Fibroblast of skin of left biceps (primary cell): ENCODE data around the gene RBM19.

Experiments used
- DNase-seq, 2 experiments: peaks; one replicate each; pipeline ENCODE4 v3.0.0-alpha.2; 2013; ENCODE audit warnings: low read depth in 2 of 2

RBM19 gene

DNA sequence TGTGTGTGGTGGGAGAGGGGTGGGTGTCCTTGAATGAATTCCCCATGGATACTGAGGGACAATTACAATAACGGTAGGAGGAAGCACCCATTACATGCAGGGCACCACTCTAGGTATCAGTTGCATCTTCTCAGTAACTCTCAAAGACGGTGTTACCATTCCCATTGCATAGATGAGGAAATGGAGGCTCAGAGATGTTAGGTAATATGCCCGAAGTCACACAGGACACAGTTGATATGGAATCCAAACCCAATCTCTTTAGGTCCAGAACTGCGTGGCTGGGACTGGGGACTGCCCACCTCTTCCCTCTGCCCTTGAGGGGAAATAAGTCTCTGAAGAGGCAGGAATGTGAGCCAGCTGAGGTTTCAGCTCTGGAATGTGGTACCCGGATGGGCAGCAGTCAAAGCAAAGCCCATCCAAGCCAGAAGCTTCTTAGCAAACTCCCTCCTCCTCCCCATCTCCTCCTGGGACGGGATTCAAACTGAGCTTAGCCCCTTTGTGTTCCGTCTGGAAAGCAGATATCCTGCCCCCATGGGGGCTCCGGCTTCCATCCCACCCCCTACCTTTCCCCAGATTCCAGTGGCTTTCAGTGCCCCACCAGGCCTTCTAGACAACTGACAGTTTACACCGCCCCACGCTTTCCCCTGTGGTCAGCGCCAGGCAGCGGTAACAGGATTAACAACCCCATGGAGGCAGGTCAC, 187.5 kb downstream of the RBM19 start:
- no peak for DNase-seq

DNA sequence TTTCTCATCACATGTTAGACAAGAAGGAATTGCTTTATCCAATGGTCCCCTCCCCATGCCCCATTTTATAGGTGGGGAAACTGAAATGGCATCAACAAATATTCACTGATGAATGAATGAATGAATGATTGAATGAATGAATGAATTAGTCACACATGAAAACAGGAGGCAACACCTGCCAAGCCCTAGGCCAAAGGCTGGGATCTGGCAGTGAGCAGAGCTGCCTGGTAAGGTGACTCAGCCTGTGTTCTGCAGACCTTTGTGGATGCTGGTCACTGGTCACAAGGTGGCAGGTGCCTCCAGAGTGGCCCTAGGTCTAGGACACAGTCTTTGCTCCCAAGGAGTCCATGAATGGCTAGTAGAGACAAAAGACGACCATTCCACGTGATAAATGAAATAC, 188.4 kb downstream of the RBM19 start:
- DNase-seq, result no peak

DNA sequence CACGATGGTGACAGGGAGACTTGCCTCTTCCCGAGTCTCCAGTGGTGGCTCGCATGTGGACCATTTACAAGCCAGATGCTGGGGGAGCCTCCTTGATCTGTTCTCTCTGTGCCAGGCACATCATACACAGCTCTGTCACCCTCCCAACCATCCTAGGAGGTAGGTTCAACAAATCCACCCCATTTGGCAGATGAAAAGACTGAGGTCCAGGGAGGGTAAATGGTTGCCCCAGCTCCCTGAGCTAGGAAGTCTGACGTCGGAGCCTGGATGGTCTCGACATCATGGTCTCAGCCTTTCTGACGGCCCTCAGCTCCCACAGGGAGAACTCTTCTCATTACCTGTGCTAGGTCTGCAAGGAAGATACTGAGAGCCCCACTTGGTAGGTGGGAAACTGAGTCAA, 189.6 kb downstream of the RBM19 start:
- DNase-seq, result no peak

DNA sequence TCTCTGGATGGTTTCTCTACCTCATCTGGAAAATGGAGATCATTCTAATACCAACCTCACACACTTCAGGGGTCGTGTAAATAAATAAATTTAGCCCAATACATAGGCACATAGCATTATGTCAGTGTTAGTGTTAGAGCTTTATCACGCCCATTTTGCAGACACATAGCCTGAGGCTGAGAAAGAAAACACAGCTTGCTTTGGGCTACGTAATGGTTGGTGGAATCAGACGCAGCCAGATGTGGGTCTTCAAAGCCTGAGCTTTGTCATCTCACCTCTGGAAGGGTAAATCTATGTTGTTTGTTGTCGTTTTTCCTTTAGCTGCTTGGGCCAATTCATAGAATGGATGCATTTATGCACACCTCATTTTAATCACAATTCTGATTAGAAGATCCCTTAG, 191.6 kb downstream of the RBM19 start:
- no peak for DNase-seq

DNA sequence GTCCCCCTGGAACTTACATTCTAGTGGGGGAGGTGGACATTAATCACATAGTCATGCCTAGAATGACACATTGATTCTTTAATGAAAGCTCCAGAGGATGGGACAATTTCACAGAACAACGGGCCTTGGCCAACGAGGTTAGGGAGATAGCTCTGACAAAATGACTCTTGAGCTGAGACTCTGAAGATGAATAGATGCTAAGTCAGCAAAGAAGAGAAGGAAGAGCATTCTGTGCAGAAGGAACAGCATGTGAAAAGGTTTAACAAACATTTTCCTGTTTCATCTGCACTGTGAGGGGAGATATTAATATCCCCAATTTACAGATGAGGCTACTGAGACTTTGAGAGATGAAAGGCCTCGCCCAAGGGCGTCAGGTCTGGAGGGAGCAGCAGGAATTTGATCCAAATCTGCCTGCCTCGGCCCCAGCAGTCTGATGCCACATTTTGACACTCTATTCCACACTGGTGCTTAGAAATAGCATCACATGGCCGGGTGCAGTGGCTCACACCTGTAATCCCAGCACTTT, 193.6 kb downstream of the RBM19 start:
- DNase-seq, result no peak

DNA sequence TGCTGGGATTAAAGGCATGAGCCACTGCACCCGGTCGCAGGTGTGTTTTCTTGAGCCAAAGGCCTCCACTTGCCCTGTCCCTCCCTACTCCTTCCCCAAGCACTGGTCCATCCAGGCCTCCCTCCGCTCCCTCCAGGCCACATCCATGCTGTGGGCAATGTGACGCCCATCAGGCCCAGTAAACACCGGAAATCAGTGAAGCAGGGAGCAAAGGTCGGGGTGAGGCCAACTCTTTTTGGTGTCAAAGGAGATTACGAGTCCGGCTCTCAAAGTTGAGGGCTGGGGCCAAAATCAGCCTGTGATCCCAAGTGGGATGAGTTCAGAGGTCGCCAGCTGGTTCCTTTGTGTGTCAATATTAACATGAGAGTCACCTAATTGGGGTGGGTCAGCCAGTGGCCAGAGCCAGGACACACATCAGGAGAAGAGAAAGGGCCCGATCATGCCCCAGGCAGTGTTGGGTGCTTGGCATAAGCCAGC, 195.7 kb downstream of the RBM19 start:
- DNase-seq, result no peak

DNA sequence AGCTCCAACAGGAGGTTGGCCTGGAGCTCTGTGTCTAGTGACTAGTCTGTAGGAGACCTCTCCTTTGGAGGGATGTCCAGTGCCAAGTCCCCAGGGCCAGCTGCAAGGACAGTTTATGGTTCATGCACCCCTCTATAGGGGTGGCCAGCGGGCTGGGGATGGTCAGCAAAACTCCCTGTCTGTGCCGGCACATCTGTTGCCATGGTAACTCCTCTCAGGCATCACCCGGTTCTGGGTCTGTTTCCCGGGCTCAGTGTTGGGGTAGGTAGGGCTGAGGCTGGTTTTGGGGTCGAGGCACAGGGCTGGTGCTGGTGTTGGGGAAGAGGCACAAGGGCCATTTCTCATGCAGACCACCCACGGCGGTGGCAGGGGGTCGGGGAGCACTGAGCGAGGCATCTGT, 196.8 kb downstream of the RBM19 start:
- no peak for DNase-seq

DNA sequence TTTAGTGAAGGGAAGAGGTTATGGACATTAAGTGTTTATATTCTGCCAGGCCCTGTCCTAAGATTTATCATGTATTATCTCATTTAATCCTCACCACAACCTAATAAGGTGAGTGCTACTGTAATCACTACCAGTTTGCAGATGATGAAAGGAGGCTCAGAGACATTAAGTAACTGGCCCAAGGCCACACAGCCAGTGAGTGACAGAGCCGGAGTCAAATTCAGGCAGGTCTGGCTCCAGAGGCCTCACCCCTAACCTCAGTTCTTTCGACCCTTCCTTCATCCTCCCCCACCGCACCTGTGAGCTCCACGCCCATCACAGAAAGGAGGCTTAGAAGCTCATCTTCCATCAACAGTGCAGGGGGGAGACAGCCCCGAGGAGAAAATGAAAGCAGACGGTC, 197.3 kb downstream of the RBM19 start:
- no peak for DNase-seq

DNA sequence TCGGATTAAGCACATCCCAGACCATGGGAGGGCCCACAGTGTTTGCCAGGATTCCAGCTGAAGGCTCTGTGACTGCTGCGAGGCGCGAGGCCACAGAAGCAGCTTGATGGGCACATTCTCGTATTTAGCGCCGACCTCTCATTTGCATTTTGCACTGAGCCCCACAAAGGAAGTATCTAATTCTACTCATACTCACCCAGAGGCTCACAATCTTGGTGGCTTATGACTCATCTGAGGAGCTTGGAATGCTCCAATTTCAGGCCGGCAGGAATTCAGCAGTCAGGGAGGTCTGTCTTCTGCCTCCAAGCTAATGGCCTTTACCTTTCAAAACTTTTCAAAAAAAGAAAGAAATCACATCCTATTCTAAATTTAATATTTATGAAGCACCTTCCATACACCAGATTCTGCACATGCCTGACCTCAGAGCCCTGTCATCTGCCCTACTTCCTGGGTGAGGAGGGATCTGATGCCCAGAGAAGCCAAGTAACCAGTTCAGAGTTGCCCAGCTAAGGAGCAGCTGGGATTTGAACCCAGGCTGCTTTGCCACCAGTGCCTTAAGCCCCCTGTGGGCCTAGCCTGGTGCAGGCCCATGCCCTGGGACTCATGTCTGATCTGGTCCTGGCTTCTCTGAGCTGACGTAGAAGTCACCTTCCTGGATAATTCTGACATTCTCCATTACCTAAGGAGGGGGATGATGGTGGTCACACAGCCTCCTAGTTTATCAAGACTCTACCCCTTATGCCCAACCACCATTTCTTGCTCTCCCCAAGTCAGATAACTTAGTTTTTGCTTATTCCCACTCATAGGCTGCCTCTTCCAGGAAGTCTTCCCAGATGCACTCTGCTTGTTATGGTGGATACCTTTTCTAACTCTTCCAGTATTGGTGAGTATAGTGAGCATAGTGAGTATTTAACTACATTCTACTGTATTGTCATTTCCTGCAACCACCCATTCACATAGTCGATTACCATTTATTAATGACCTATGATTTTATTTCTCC, 198.9 kb downstream of the RBM19 start:
- peak; percentile 72 to 77 for DNase-seq
